Gastroesophageal sphincter (tissue), 4 donors: Measurements from ENCODE around the gene NR0B2. TPM values are rescaled to one million over a fixed set of nuclear protein-coding genes. Genes with fewer than 3 reads are reported as not detected.

Source experiments
- ATAC-seq: fragments of 150-250 bp; one replicate; pipeline ENCODE4 v1.9.1; 2016; ENCODE audit warnings: mild to moderate bottlenecking, moderate library complexity
- H3K27ac ChIP-seq, 4 donors: fragments of 200-600 bp; sonication (generic) in 3 of 4; 1 replicate in 3 of 4; 2 replicates in 1 of 4; pipeline ENCODE4 v1.5.1; 2016 to 2019
- H3K27me3 ChIP-seq: fragments of 200-600 bp; sonication (generic); one replicate; pipeline ENCODE4 v1.5.1; 2019
- H3K36me3 ChIP-seq, 2 donors: fragments of 200-600 bp; sonication (generic); one replicate each; pipeline ENCODE4 v1.5.1; 2019; ENCODE audit warnings: control low read depth in 1 of 2
- H3K4me1 ChIP-seq, 3 donors: fragments of 200-600 bp; sonication (generic); 1 replicate in 2 of 3; 2 replicates in 1 of 3; pipeline ENCODE4 v1.5.1; 2016 to 2019; ENCODE audit warnings: control low read depth in 2 of 3
- H3K4me3 ChIP-seq, 2 donors: fragments of 200-600 bp; sonication (generic); one replicate each; pipeline ENCODE4 v1.5.1; 2019; ENCODE audit warnings: mild to moderate bottlenecking in 1 of 2, moderate library complexity in 1 of 2
- H3K9me3 ChIP-seq, 3 donors: fragments of 200-600 bp; sonication (generic); one replicate each; pipeline ENCODE4 v1.5.1; 2017 to 2019; ENCODE audit warnings: control low read depth in 2 of 3
- EP300 ChIP-seq: sonication (generic); formaldehyde crosslinking; IDR thresholded peaks from one replicate; pipeline ENCODE4 v1.6.1; 2017; ENCODE audit warnings: antibody characterized with exemption, mild to moderate bottlenecking
- POLR2A ChIP-seq, 2 donors: fragments of 450-650 bp; IDR thresholded peaks; one replicate each; pipeline ENCODE4 v1.6.1; 2017; ENCODE audit warnings: antibody characterized with exemption in 2 of 2, mild to moderate bottlenecking in 2 of 2, moderate library complexity in 1 of 2
- POLR2AphosphoS5 ChIP-seq: sonication (generic); formaldehyde crosslinking; IDR thresholded peaks from one replicate; pipeline ENCODE4 v1.6.1; 2017; ENCODE audit warnings: antibody characterized with exemption
- WGBS, 2 donors: methylation state at CpG; one replicate each; pipeline ENCODE4 v1.1.5; 2018; ENCODE audit warnings: low coverage in 1 of 2; 5-methylcytosine and 5-hydroxymethylcytosine counted together
- total RNA-seq, 4 donors: library from RNA; depleted of rRNA; stranded (reverse); fragments of >200 nt; gene quantifications; one replicate each; pipeline ENCODE4 v1.1.0, GENCODE V29; 2016
- TF ChIP-seq, protein P1 (sequence below), 4 experiments: fragments of 200-600 bp in 2 of 4; fragments of 450-650 bp in 2 of 4; sonication (generic) in 1 of 4; IDR thresholded peaks; one replicate each; pipeline ENCODE4 v1.5.1; 2017 to 2019; ENCODE audit warnings: antibody characterized with exemption in 4 of 4, mild to moderate bottlenecking in 2 of 4, moderate library complexity in 2 of 4

The NR0B2 gene
- total RNA-seq, 4 donors from 2014 or later: not detected

- Histone ChIP-seq H3K36me3 (no peaks in the 10 kb centered on the region), H3K27me3 (no peaks in the 10 kb centered on the region), H3K4me3 (no peak overlapping the region), H3K4me1 (no peaks in the 10 kb centered on the region), H3K9me3 (no peaks in the 10 kb centered on the region), H3K27ac (no peak overlapping the region)
- TF ChIP-seq POLR2A (IDR thresholded peaks at IDR 0.05) (no peak), POLR2AphosphoS5 (no peak), EP300 (no peak)
- TF ChIP-seq, protein P1, sequence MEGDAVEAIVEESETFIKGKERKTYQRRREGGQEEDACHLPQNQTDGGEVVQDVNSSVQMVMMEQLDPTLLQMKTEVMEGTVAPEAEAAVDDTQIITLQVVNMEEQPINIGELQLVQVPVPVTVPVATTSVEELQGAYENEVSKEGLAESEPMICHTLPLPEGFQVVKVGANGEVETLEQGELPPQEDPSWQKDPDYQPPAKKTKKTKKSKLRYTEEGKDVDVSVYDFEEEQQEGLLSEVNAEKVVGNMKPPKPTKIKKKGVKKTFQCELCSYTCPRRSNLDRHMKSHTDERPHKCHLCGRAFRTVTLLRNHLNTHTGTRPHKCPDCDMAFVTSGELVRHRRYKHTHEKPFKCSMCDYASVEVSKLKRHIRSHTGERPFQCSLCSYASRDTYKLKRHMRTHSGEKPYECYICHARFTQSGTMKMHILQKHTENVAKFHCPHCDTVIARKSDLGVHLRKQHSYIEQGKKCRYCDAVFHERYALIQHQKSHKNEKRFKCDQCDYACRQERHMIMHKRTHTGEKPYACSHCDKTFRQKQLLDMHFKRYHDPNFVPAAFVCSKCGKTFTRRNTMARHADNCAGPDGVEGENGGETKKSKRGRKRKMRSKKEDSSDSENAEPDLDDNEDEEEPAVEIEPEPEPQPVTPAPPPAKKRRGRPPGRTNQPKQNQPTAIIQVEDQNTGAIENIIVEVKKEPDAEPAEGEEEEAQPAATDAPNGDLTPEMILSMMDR (IDR thresholded peaks at IDR 0.05): no peak
- no peak for ATAC-seq
- whole genome bisulfite sequencing, 2 donors: 60 to 100% methylated on average over 1 of the region's 5 CpGs
These were observed 404 bp downstream of the NR0B2 start for GRCh38 chr1:26913389-26913753.

GRCh38 chr1:26912147-26912490, 1.7 kb downstream of the NR0B2 start:
- Histone ChIP-seq H3K27me3 (no peaks in the 10 kb centered on the region), H3K9me3 (no peaks in the 10 kb centered on the region), H3K36me3 (no peaks in the 10 kb centered on the region), H3K4me3 (no peak overlapping the region), H3K4me1 (no peaks in the 10 kb centered on the region), H3K27ac (no peak overlapping the region)
- no peak for ATAC-seq
- 48 to 55% methylated on average over 2 of the region's 2 CpGs for WGBS, 2 donors
- no peak for TF ChIP-seq POLR2AphosphoS5
- no peak for TF ChIP-seq EP300
- no peak for TF ChIP-seq POLR2A (IDR thresholded peaks at IDR 0.05)
- TF ChIP-seq, protein P1 (IDR thresholded peaks at IDR 0.05): no peak

GRCh38 chr1:26911399-26912146, 2.2 kb downstream of the NR0B2 start:
- 60 to 80% methylated on average over 1 of the region's 8 CpGs for WGBS, 2 donors
- H3K9me3 ChIP-seq: no peaks in the 10 kb centered on the region
- TF ChIP-seq, protein P1 (IDR thresholded peaks at IDR 0.05): no peak
- TF ChIP-seq POLR2A (IDR thresholded peaks at IDR 0.05) (no peak), POLR2AphosphoS5 (no peak), EP300 (no peak)
- no peaks in the 10 kb centered on the region for H3K4me1 ChIP-seq
- no peaks in the 10 kb centered on the region for H3K27me3 ChIP-seq
- no peak overlapping the region for H3K4me3 ChIP-seq
- ATAC-seq: no peak
- H3K27ac ChIP-seq: no peak overlapping the region
- no peaks in the 10 kb centered on the region for H3K36me3 ChIP-seq

GRCh38 chr1:26910343-26911160, 3.2 kb downstream of the NR0B2 start:
- H3K27ac ChIP-seq: no peak overlapping the region
- no peaks in the 10 kb centered on the region for H3K36me3 ChIP-seq
- no peak for ATAC-seq
- WGBS, 2 donors: 73 to 93% methylated on average over 2 to 3 of the region's 4 CpGs
- H3K27me3 ChIP-seq: no peaks in the 10 kb centered on the region
- TF ChIP-seq EP300: no peak
- no peak for TF ChIP-seq POLR2A (IDR thresholded peaks at IDR 0.05)
- TF ChIP-seq, protein P1 (IDR thresholded peaks at IDR 0.05): no peak
- TF ChIP-seq POLR2AphosphoS5: no peak
- H3K9me3 ChIP-seq: no peaks in the 10 kb centered on the region
- H3K4me3 ChIP-seq: no peak overlapping the region
- H3K4me1 ChIP-seq: no peaks in the 10 kb centered on the region
